Metanephros (tissue), 2 donors: ENCODE data around the gene WNT10A. TPM values are rescaled to one million over a fixed set of nuclear protein-coding genes. Genes with fewer than 3 reads are reported as not detected.

Source experiments
- small RNA-seq: library from RNA; depleted of rRNA; stranded (forward); fragments of <200 nt; gene quantifications from one replicate; pipeline ENCODE3, GENCODE V24; 2014; ENCODE audit warnings: low replicate concordance
- total RNA-seq: library from RNA; depleted of rRNA; stranded (reverse); fragments of >200 nt; gene quantifications from one replicate; pipeline ENCODE4 v1.2.3, GENCODE V29; 2014

WNT10A gene
- 2.0 TPM for total RNA-seq

GRCh38 chr2:218880102-218880858 lies at the start of gene WNT10A:
WNT10A (plus strand) TSS chr2:218880852; CDS start chr2:218880996, 144 bp downstream.

DNA sequence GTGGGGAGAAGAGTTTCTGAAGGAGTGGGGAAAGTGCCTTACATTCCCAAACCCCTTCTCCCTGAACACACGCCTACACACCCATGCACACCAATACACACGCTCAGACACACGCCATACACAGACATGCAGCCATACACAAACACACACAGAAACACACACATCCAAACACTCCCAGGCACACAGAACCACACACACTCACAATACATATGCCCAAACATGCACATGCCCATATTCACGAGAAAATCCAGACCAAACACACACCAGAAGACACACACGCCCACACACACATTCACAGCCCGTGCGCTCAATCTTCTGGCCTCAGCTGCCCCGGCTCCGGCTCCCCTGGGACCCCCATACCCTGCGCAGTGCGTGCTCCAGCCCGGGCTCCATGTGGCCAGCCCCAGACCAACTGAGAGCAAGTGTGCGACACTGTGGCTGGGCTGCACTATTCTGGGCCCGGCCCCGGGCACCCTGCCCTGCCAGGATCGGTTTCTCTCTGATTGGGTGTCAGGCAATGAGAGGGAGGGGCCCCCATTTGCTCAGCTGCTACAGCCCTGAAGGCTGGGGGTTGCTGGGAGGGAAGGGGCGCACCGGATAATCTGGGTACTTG lies 49.2 kb upstream of the WNT10A start, which contains the start of gene PRKAG3:
PRKAG3 (minus strand) TSS at position 426 of the 613 bp plus-strand sequence.

GRCh38 chr2:218859556-218859987 lies 21.1 kb upstream of the WNT10A start, which contains the start of gene WNT6:
WNT6 (plus strand) TSS chr2:218859805; CDS start chr2:218860038, 233 bp downstream.

Small RNAs within 50 kb of the gene (small RNA-seq; reads per million reads assigned to genes)
- gene RNU6-642P: not detected

Other genes starting within 250 kb of the WNT10A start
- 16.7 TPM for gene ZNF142, start 221.2 kb upstream of the WNT10A start, total RNA-seq
- 27.1 TPM for gene BCS1L, start 221.2 kb upstream of the WNT10A start, total RNA-seq
- 21.0 TPM for gene RNF25, start 208.8 kb upstream of the WNT10A start, total RNA-seq
- gene STK36, start 208.8 kb upstream of the WNT10A start, total RNA-seq: 62.8 TPM
- gene TTLL4, start 170.0 kb upstream of the WNT10A start, total RNA-seq: 23.1 TPM
- gene CYP27A1, start 98.7 kb upstream of the WNT10A start, total RNA-seq: 45.4 TPM
- gene PRKAG3, start 49.0 kb upstream of the WNT10A start, total RNA-seq: 5.0 TPM
- gene WNT6, start 21.0 kb upstream of the WNT10A start, total RNA-seq: 0.82 TPM
- 0.12 TPM for gene CDK5R2, start 78.8 kb downstream of the WNT10A start, total RNA-seq
- gene FEV, start 104.3 kb downstream of the WNT10A start, total RNA-seq: 1.3 TPM
- not detected for gene CRYBA2, start 112.6 kb downstream of the WNT10A start, total RNA-seq
- 0.23 TPM for gene CFAP65, start 160.7 kb downstream of the WNT10A start, total RNA-seq
- gene IHH, start 180.1 kb downstream of the WNT10A start, total RNA-seq: 1.5 TPM